H1 (cell line): Measurements from ENCODE around the gene HOXA6. TPM values are rescaled to one million over a fixed set of nuclear protein-coding genes. Genes with fewer than 3 reads are reported as not detected.

Source experiments
- ASH2L ChIP-seq: fragments of 200-600, 300-600 bp; sonication (generic); IDR thresholded peaks from one replicate; pipeline ENCODE4 v1.7.1; 2017; ENCODE audit warnings: low read length
- BACH1 ChIP-seq: IDR thresholded peaks from 2 replicates; pipeline ENCODE4 v1.6.1; 2012; ENCODE audit warnings: low read length, improper control_type of control experiment
- BRCA1 ChIP-seq: IDR thresholded peaks from 2 replicates; pipeline ENCODE4 v1.6.1; 2012; ENCODE audit warnings: low read depth, low read length, improper control_type of control experiment
- CBX8 ChIP-seq: fragments of 300-800, 300-1000 bp; sonication (generic); IDR thresholded peaks from 2 replicates; pipeline ENCODE4 v1.7.1; 2016; ENCODE audit warnings: low read depth, low read length, borderline replicate concordance
- CEBPB ChIP-seq: IDR thresholded peaks from 2 replicates; pipeline ENCODE4 v1.6.1; 2012; ENCODE audit warnings: low read depth, low read length
- CHD2 ChIP-seq: IDR thresholded peaks from 2 replicates; pipeline ENCODE4 v1.6.1; 2012; ENCODE audit warnings: low read length, improper control_type of control experiment
- RAD21 ChIP-seq, 2 experiments: IDR thresholded peaks in 1 of 2; conservative IDR thresholded peaks in 1 of 2; 2 replicates each; pipeline ENCODE4 v1.6.1; 2011; ENCODE audit warnings: low read depth in 2 of 2, low read length in 2 of 2, improper control_type of control experiment in 1 of 2, inconsistent platforms in 1 of 2, mild to moderate bottlenecking in 1 of 2, moderate library complexity in 1 of 2
- RNF2 ChIP-seq: fragments of 200-900, 300-1000 bp; sonication (generic); IDR thresholded peaks from 2 replicates; pipeline ENCODE4 v1.7.1; 2016; ENCODE audit warnings: borderline replicate concordance, low read depth, mild to moderate bottlenecking, antibody characterized with exemption, low read length; ENCODE audit not compliant: poor library complexity, severe bottlenecking; ENCODE audit errors: missing control alignments
- SIN3A ChIP-seq, 2 experiments: IDR thresholded peaks in 1 of 2; conservative IDR thresholded peaks in 1 of 2; 2 replicates each; pipeline ENCODE4 v1.6.1; 2011 to 2012; ENCODE audit warnings: low read length in 2 of 2, improper control_type of control experiment in 1 of 2, low read depth in 1 of 2, mild to moderate bottlenecking in 1 of 2
- SRF ChIP-seq: IDR thresholded peaks from 2 replicates; pipeline ENCODE4 v1.6.1; 2011; ENCODE audit warnings: mild to moderate bottlenecking, low read depth, low read length, moderate library complexity
- SUZ12 ChIP-seq: fragments of 200-600 bp; sonication (generic); IDR thresholded peaks from 2 replicates; pipeline ENCODE4 v1.6.1; 2012; ENCODE audit warnings: mild to moderate bottlenecking, inconsistent platforms, low read length, moderate library complexity, mixed read lengths
- TBP ChIP-seq: IDR thresholded peaks from 2 replicates; pipeline ENCODE4 v1.6.1; 2011; ENCODE audit warnings: low read depth, low read length, improper control_type of control experiment
- TCF12 ChIP-seq: IDR thresholded peaks from 2 replicates; pipeline ENCODE4 v1.6.1; 2011; ENCODE audit warnings: low read depth, mild to moderate bottlenecking, low read length
- polyA plus RNA-seq, 7 experiments: library from polyadenylated mRNA; depleted of rRNA in 3 of 7; stranded (reverse) in 5 of 7; unstranded in 2 of 7; fragments of >200 nt in 5 of 7; fragments of 200-250 nt in 2 of 7; gene quantifications; 1 replicate in 5 of 7; 2 replicates in 1 of 7; 4 replicates in 1 of 7; pipeline versions ENCODE4 v1.2.1 to v1.2.3, GENCODE V29; 2011 to 2013; ENCODE audit warnings: missing spikeins in 2 of 7, mixed read lengths in 2 of 7
- total RNA-seq: library from RNA; stranded (reverse); fragmentation: NEBNext Ultra II Directional; extraction: Animal tissue kit (Norgen Biotek cat#: 25700); gene quantifications from 2 replicates; pipeline ENCODE4 v1.2.1, GENCODE V29; 2021

HOXA6 gene
- total and polyA plus RNA-seq, 2 of the 8 experiments (the other 6 are each of a cell fraction or from before 2014, with no cell fraction given), result not detected

GRCh38 chr7:27194002-27194352 is 46.4 kb upstream of the HOXA6 start (continued):
- TF ChIP-seq RAD21 (IDR thresholded peaks at IDR 0.05 in 1 of 2, conservative IDR thresholded peaks at IDR 0.05 in 1 of 2; ENCODE audit: low read depth in 2 of 2, low read length in 2 of 2), result no peak
- no peak for TF ChIP-seq SIN3A (conservative IDR thresholded peaks at IDR 0.05 in 1 of 2, IDR thresholded peaks at IDR 0.05 in 1 of 2; ENCODE audit: low read depth in 1 of 2, low read length in 2 of 2)
- no peak for TF ChIP-seq ASH2L
- no peak for TF ChIP-seq TBP
- no peak for TF ChIP-seq TCF12
- 0 out of 2 replicates have a peak, but pooled peaks have one; percentile 52 for TF ChIP-seq CBX8
- peak; percentile 35 for TF ChIP-seq RNF2
- no peak for TF ChIP-seq BRCA1
- TF ChIP-seq CEBPB, result no peak
- TF ChIP-seq SUZ12, result 0 out of 2 replicates have a peak, but pooled peaks have one; percentile 15
- TF ChIP-seq SRF, result no peak
- TF ChIP-seq CHD2, result no peak
- no peak for TF ChIP-seq BACH1
